HCT116 (cell line): ENCODE results near the gene MGAT4C. TPM values are rescaled to one million over a fixed set of nuclear protein-coding genes. Genes with fewer than 3 reads are reported as not detected.

Experiments used
- ATAC-seq: fragments of 200-7000 bp; cut with Tn5 transposase; 2 replicates; pipeline ENCODE4 v1.9.1; 2020; ENCODE audit warnings: mild to moderate bottlenecking, moderate library complexity
- BruUV-seq: library from RNA; stranded (reverse); fragments of 400-500 nt; replicated peaks from 2 replicates; lab custom pipeline; 2021; lab: Mats Ljungman, UMichigan
- CTCF ChIA-PET: fragments of 300-600 bp; sonication (Branson Sonifier 250); formaldehyde crosslinking; loops from one replicate; lab custom pipeline; 2021; ENCODE audit warnings: antibody characterized with exemption; lab: Charles Lee
- POLR2A ChIA-PET: fragments of 300-600, 350-600 bp; sonication (Branson Sonifier 250); formaldehyde crosslinking; loops from one replicate; lab custom pipeline; 2021; ENCODE audit warnings: antibody characterized with exemption; lab: Charles Lee
- RAD21 ChIA-PET, 2 experiments: fragments of 300-600 bp; sonication (Branson Sonifier 250); formaldehyde crosslinking; loops; one replicate each; lab custom pipeline; 2023; ENCODE audit warnings: low total read pairs in 2 of 2; ENCODE audit not compliant: uncharacterized antibody in 2 of 2, unreplicated experiment in 2 of 2, low non-redundant PET in 1 of 2; lab: Charles Lee
- DNase-seq: peaks from one replicate; pipeline ENCODE4 v3.0.0-alpha.2; 2010; ENCODE audit warnings: low read depth, low spot score
- H2AFZ ChIP-seq: fragments of 200-600 bp; shearing (Covaris generic), sonication (generic); 2 replicates; pipeline ENCODE4 v1.6.1; 2017; ENCODE audit warnings: low read depth, mixed run types, mixed read lengths, antibody characterized with exemption, low read length; ENCODE audit not compliant: poor library complexity, severe bottlenecking
- H3K27ac ChIP-seq: 2 replicates; pipeline ENCODE4 v1.5.1; 2012; ENCODE audit warnings: low read depth, low read length
- H3K27me3 ChIP-seq: fragments of 200-600 bp; sonication (generic); 2 replicates; pipeline ENCODE4 v1.6.1; 2016; ENCODE audit warnings: mixed run types, low read length, mixed read lengths; ENCODE audit not compliant: insufficient read depth
- H3K36me3 ChIP-seq, 2 experiments: fragments of 200-500 bp in 1 of 2; fragments of 200-600 bp in 1 of 2; sonication (Bioruptor generic) in 1 of 2; sonication (generic) in 1 of 2; 2 replicates each; pipeline versions ENCODE4 v1.5.1 to v1.6.1; 2014 to 2016; ENCODE audit warnings: low read length in 2 of 2, inconsistent platforms in 1 of 2, mixed read lengths in 1 of 2, mixed run types in 1 of 2; ENCODE audit not compliant: insufficient read depth in 2 of 2, control insufficient read depth in 1 of 2
- H3K4me1 ChIP-seq, 2 experiments: fragments of 200-600 bp in 1 of 2; sonication (generic) in 1 of 2; 2 replicates each; pipeline versions ENCODE4 v1.5.1 to v1.6.1; 2012 to 2017; ENCODE audit warnings: low read length in 2 of 2, inconsistent platforms in 1 of 2, mild to moderate bottlenecking in 1 of 2, mixed read lengths in 1 of 2, mixed run types in 1 of 2, moderate library complexity in 1 of 2; ENCODE audit not compliant: insufficient read depth in 2 of 2, control insufficient read depth in 1 of 2
- H3K4me2 ChIP-seq: fragments of 200-600 bp; sonication (generic); 2 replicates; pipeline ENCODE4 v1.6.1; 2017; ENCODE audit warnings: mixed run types, low read length, mixed read lengths
- H3K4me3 ChIP-seq, 2 experiments: fragments of 200-600 bp in 1 of 2; sonication (generic) in 1 of 2; replicated peaks in 1 of 2; 2 replicates each; pipeline ENCODE4 v1.5.1; 2011 to 2016; ENCODE audit warnings: low read length in 2 of 2, control low read depth in 1 of 2, low read depth in 1 of 2, mild to moderate bottlenecking in 1 of 2, mixed read lengths in 1 of 2, mixed run types in 1 of 2
- H3K79me2 ChIP-seq: fragments of 200-600 bp; sonication (generic); 2 replicates; pipeline ENCODE4 v1.6.1; 2017; ENCODE audit warnings: mild to moderate bottlenecking, mixed run types, low read length, moderate library complexity, mixed read lengths; ENCODE audit not compliant: insufficient read depth
- H3K9ac ChIP-seq: fragments of 200-600 bp; sonication (generic); 2 replicates; pipeline ENCODE4 v1.6.1; 2016; ENCODE audit warnings: low read length, mixed read lengths
- H3K9me2 ChIP-seq: fragments of 200-600 bp; sonication (generic), shearing (Covaris generic); 2 replicates; pipeline ENCODE4 v1.6.1; 2017; ENCODE audit warnings: mixed run types, mild to moderate bottlenecking, moderate library complexity; ENCODE audit not compliant: insufficient read depth
- H3K9me3 ChIP-seq, 2 experiments: fragments of 200-500 bp in 1 of 2; fragments of 200-600 bp in 1 of 2; sonication (Bioruptor generic) in 1 of 2; sonication (generic) in 1 of 2; 2 replicates each; pipeline ENCODE4 v1.6.1; 2014 to 2017; ENCODE audit warnings: low read length in 2 of 2, mixed read lengths in 2 of 2, inconsistent platforms in 1 of 2, low read depth in 1 of 2, mild to moderate bottlenecking in 1 of 2, mixed run types in 1 of 2, moderate library complexity in 1 of 2; ENCODE audit not compliant: control insufficient read depth in 1 of 2, insufficient read depth in 1 of 2
- H4K20me1 ChIP-seq: fragments of 200-600 bp; sonication (generic), shearing (Covaris generic); 2 replicates; pipeline ENCODE4 v1.6.1; 2017; ENCODE audit warnings: mixed run types, mild to moderate bottlenecking, moderate library complexity; ENCODE audit not compliant: insufficient read depth
- EGR1 ChIP-seq: IDR thresholded peaks from 2 replicates; pipeline ENCODE4 v1.6.1; 2012; ENCODE audit warnings: low read depth
- ELF1 ChIP-seq: IDR thresholded peaks from 2 replicates; pipeline ENCODE4 v1.6.1; 2012; ENCODE audit warnings: low read depth, borderline replicate concordance
- JUND ChIP-seq: IDR thresholded peaks from 2 replicates; pipeline ENCODE4 v1.6.1; 2012
- POLR2A ChIP-seq: IDR thresholded peaks from 2 replicates; pipeline ENCODE4 v1.7.0; 2011; ENCODE audit warnings: borderline replicate concordance; ENCODE audit not compliant: insufficient read depth, insufficient read length; ENCODE audit errors: extremely low read depth
- POLR2AphosphoS5 ChIP-seq: IDR thresholded peaks from 2 replicates; pipeline ENCODE4 v1.6.1; 2011; ENCODE audit warnings: mild to moderate bottlenecking, low read depth, low read length, moderate library complexity
- SIN3A ChIP-seq: IDR thresholded peaks from 2 replicates; pipeline ENCODE4 v1.6.1; 2012; ENCODE audit warnings: low read depth
- SRF ChIP-seq: IDR thresholded peaks from 2 replicates; pipeline ENCODE4 v1.6.1; 2012; ENCODE audit warnings: low read depth
- TCF7L2 ChIP-seq: IDR thresholded peaks from 2 replicates; pipeline ENCODE4 v1.7.0; 2011; ENCODE audit warnings: borderline replicate concordance, inconsistent platforms; ENCODE audit not compliant: insufficient read depth, insufficient read length; ENCODE audit errors: extremely low read depth
- YY1 ChIP-seq: IDR thresholded peaks from 2 replicates; pipeline ENCODE4 v1.6.1; 2011; ENCODE audit warnings: low read length, low read depth, moderate library complexity, mild to moderate bottlenecking; ENCODE audit not compliant: insufficient replicate concordance; ENCODE audit errors: extremely low read depth
- ZNF274 ChIP-seq: fragments of 200-500 bp; sonication (Bioruptor generic); IDR thresholded peaks from 2 replicates; pipeline ENCODE4 v1.6.1; 2014; ENCODE audit warnings: mild to moderate bottlenecking, low read depth, low read length, inconsistent platforms
- intact Hi-C: fragments of 100-400 bp; cut with micrococcal nuclease; formaldehyde crosslinking; loops from 2 replicates; pipeline ENCODE4 v1.10.0; 2022
- total RNA-seq: library from RNA; stranded (reverse); gene quantifications from one replicate; pipeline ENCODE4 v1.2.1, GENCODE V29; 2021; ENCODE audit not compliant: unreplicated experiment
- TF ChIP-seq, protein P1 (sequence below): IDR thresholded peaks from 2 replicates; pipeline ENCODE4 v1.6.1; 2011; ENCODE audit warnings: mild to moderate bottlenecking, low read length, moderate library complexity; ENCODE audit not compliant: insufficient replicate concordance; ENCODE audit errors: extremely low read depth
- TF ChIP-seq, protein P2 (sequence below), 3 experiments: fragments of 200-600 bp in 1 of 3; sonication (generic) in 1 of 3; IDR thresholded peaks in 2 of 3; conservative IDR thresholded peaks in 1 of 3; 2 replicates each; pipeline ENCODE4 v1.5.1; 2012 to 2017; ENCODE audit warnings: low read depth in 2 of 3, low read length in 2 of 3, antibody characterized with exemption in 1 of 3, borderline replicate concordance in 1 of 3, control low read depth in 1 of 3, mild to moderate bottlenecking in 1 of 3, mixed read lengths in 1 of 3, mixed run types in 1 of 3, moderate library complexity in 1 of 3; ENCODE audit not compliant: insufficient read depth in 1 of 3

MGAT4C gene
- total RNA-seq, 1 experiment from 2014 or later: not detected

DNA sequence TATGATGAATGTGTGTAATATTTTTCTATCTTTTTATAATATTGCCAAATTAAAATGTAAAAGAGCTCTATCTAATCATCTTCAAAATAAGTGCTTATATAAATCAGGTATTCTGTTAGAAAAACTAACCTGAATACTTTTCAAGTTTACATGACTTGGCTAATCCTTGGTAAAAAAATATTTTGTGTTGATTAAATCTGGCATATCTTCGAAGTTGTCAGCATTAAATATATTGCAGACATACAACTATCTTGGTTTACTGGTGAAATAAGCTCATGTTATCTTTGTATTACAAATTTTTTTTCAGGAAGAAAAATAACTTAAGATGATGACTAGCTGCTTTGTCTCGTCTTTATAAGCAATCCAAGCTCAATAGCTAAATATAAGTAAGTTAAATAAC, 39.6 kb downstream of the MGAT4C start:
- TF ChIP-seq, protein P1, sequence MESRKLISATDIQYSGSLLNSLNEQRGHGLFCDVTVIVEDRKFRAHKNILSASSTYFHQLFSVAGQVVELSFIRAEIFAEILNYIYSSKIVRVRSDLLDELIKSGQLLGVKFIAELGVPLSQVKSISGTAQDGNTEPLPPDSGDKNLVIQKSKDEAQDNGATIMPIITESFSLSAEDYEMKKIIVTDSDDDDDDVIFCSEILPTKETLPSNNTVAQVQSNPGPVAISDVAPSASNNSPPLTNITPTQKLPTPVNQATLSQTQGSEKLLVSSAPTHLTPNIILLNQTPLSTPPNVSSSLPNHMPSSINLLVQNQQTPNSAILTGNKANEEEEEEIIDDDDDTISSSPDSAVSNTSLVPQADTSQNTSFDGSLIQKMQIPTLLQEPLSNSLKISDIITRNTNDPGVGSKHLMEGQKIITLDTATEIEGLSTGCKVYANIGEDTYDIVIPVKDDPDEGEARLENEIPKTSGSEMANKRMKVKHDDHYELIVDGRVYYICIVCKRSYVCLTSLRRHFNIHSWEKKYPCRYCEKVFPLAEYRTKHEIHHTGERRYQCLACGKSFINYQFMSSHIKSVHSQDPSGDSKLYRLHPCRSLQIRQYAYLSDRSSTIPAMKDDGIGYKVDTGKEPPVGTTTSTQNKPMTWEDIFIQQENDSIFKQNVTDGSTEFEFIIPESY: no peak
- TF ChIP-seq ZNF274 (no peak), TCF7L2 (no peak), SIN3A (no peak), JUND (no peak), EGR1 (no peak), YY1 (no peak), POLR2A (no peak), ELF1 (no peak), SRF (no peak), POLR2AphosphoS5 (no peak)
- TF ChIP-seq, protein P2, sequence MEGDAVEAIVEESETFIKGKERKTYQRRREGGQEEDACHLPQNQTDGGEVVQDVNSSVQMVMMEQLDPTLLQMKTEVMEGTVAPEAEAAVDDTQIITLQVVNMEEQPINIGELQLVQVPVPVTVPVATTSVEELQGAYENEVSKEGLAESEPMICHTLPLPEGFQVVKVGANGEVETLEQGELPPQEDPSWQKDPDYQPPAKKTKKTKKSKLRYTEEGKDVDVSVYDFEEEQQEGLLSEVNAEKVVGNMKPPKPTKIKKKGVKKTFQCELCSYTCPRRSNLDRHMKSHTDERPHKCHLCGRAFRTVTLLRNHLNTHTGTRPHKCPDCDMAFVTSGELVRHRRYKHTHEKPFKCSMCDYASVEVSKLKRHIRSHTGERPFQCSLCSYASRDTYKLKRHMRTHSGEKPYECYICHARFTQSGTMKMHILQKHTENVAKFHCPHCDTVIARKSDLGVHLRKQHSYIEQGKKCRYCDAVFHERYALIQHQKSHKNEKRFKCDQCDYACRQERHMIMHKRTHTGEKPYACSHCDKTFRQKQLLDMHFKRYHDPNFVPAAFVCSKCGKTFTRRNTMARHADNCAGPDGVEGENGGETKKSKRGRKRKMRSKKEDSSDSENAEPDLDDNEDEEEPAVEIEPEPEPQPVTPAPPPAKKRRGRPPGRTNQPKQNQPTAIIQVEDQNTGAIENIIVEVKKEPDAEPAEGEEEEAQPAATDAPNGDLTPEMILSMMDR (IDR thresholded peaks at IDR 0.05 in 2 of 3, conservative IDR thresholded peaks at IDR 0.05 in 1 of 3; ENCODE audit: borderline replicate concordance in 1 of 3, insufficient read depth in 1 of 3, low read depth in 2 of 3, low read length in 2 of 3): no peak
- Histone ChIP-seq H4K20me1 (no peaks in the 10 kb centered on the region), H3K4me2 (no peak overlapping the region), H3K27me3 (no peaks in the 10 kb centered on the region), H3K27ac (no peak overlapping the region), H3K9ac (no peak overlapping the region), H3K4me3 (no peak overlapping the region), H3K36me3 (no peaks in the 10 kb centered on the region), H3K4me1 (no peaks in the 10 kb centered on the region), H3K79me2 (no peaks in the 10 kb centered on the region), H3K9me2 (no peaks in the 10 kb centered on the region), H2AFZ (no peak overlapping the region), H3K9me3 (no peaks in the 10 kb centered on the region)
- DNase-seq (no peak), ATAC-seq (no peak)
- ChIA-PET CTCF (no interaction called here), POLR2A (no interaction called here), RAD21 (interaction anchor here in 1 of 2 experiments (0.7 kb wide), 1 partner anchor 478 kb away, joined by 3 read pairs; no protein-coding TSS in a partner anchor)
- BruUV-seq: no TSS peak
- intact Hi-C loops: no loop called here
